GM18858 (cell line): ENCODE measurements around the gene ADARB1.

Source experiments
- ATAC-seq: cut with Tn5 transposase; IDR thresholded peaks from one replicate; pipeline ENCODE4 v1.9.1; 2021; ENCODE audit not compliant: unreplicated experiment

ADARB1 gene

DNA sequence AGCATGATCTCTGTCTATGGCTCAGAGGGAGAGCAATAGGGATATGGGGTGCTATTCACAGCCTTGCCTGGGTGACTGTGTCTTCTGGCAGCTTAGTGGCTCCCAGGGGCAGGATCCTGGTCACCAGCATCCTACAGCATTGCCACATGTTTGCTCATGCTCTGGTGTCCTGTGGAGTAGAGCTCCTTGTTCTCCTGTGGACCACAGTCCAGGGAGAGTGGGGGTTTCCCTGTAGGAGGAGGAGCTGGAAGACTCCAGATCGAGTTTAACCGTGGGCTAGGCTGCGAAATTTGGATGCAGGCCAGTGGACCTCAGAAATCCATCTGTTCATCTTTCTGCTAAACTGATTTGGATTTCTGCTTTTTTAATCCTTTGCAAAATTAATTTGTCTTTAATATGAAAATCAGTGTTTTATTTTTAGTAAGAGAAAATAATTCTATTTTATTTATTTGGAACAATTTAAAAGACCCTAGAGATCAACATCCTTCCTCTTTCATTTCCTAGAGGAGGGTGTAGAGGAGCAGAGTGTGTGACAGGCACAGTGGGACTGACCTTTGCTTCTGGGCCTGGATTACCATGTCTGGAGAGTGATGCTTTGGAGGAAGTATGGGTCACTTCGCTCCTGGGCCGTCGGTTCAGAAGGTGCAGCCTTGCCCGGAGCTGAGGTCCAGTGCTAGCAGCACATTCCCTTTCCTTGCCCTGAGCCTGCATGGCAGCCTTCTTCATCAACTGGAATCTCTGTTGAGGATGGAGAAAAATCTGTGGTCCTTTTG, 17.4 kb downstream of the ADARB1 start:
- no peak for ATAC-seq

DNA sequence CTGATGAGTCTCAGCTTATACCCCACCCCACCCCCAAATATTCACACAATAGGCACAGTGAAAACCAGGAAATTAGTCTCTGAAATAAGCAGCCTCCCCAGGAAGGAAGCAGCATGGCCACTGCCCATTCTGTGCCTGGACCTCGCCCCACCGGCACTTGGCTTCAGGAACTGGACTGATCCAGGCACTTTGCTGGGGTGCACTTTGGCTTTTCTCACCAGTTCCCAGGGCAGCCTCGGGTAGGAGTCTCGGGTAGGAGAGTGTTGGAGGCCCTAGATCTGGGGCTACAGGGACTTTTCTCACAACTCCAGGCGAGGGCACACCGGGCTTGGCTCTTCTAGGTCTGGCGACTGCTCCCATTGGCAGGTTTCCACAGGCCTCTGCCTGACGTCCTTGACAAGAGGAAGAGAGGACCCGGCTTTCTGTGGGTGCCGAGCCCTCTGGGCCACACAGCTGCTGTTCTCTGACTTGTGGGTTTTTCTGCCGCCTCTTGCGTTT, 18.7 kb downstream of the ADARB1 start:
- ATAC-seq: no peak

DNA sequence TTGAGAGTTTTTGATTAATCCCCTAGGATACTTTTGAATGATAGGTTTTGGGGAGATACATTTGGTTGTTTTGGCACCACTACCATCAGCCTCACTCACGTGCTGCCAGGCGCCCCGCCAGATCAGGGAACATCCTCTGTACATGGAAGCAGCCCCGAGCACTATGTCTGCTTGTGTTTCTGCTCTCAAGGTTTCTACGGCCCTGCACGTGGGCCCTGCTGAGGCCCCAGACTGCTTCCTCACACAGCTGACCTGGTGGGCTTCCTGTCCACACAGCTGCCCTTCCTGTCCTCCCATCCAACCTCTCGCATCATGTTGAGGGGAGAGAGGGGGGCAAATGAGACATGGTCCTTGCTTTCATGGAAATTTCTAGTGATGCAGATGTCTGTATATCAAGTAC, 20.0 kb downstream of the ADARB1 start:
- ATAC-seq: no peak

DNA sequence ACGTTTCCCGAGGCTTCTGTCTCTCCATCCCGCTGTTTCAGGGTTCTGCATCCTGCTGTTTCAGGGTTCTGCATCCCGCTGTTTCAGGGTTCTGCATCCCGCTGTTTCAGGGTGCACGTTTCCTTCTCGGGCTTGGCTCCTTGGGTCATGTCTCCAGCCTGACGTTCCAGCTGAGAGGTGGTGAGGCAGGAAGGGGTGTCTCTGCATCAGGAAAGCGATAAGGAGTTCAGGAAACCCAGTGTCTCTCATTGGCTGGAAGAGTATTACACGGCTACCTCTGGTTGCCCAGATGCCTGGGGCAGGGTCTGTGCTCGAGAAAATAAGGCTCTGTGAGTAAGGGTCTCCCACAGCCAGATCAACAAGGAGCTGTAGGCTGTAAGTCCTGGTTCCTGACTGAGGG, 21.1 kb downstream of the ADARB1 start:
- no peak for ATAC-seq

DNA sequence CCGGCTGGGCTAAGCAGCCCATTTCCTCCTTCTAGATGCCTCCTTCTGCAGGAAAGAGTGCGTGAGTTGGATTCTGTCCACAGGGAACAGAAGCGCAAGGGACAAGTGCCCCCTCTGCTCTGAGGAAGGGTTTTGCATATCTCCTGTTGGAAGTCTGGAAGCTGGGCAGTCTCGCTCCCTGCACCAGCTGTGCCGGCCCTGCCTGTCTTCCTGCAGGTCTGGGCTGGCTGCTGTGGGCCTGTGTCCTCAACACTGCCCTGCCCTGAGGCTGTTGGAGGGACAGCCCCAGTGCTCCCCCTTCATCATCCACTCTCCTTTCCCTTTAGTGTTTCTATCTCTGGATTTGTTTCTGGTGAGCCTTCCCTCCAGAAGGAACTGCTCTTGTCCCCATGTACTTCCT, 21.8 kb downstream of the ADARB1 start:
- ATAC-seq: no peak

DNA sequence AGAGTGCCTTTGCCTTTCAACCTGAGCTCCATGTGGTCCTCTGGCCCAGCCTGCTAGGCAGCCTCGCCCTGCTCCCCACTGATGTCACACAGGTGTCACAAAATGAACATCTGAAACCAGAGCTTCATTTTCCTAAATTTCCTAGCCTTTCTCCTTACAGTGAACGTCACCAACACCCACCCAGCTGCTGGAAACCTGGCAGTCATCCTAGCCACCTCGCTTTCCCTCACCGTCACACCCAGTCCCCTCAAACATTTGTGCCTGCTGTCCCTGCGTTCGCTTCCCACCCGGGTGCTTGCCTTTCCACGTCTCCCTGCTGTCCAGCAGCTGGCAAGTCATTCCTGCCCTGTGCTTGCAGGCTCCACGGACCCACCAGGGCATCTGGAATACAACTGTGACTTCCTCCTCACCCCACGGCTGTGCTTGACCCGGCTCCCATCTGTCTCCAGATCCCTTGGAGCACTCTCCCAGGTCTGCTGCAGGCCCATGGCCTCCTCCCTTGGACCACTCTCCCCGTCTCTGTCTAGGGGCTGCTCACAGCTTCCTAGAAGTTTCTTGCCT, 23.5 kb downstream of the ADARB1 start:
- ATAC-seq: no peak

DNA sequence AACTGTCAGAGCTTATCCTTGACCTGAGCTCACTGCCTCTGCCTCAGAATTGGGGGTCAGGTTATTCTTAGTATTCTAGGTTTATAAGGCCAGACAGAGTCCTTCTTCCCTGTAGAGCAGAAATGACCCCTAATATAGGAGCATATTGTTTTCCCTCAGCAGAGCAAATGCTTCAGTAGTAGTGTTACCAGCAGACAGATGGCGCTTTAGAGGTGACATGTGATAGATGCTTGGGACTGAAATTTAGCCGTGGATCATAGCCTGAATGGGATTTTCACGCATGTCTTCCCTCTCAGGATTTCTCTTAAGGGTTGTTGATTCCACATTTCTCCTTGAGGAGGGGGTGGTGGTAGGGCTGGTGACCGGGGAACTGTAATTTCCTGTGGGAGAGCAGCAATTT, 24.5 kb downstream of the ADARB1 start:
- ATAC-seq: no peak

DNA sequence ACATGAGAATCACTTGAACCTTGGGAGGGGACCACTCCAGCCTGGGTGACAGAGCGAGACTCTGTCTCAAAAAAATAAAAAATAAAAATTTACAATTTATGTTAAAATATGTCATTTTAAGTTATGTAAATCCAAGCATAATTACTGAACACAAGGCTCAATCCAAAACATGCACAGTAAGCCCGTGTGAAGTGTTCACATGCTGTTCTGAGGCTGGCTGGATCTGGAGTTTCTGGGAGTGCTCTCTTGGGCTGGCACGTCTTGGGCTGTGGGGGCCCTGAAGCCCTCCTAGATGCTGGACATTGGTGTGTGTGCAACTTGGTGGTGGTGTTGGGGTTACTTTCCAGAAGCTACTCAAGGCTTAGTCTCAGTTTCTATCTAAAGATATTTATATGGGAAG, 25.2 kb downstream of the ADARB1 start:
- no peak for ATAC-seq

DNA sequence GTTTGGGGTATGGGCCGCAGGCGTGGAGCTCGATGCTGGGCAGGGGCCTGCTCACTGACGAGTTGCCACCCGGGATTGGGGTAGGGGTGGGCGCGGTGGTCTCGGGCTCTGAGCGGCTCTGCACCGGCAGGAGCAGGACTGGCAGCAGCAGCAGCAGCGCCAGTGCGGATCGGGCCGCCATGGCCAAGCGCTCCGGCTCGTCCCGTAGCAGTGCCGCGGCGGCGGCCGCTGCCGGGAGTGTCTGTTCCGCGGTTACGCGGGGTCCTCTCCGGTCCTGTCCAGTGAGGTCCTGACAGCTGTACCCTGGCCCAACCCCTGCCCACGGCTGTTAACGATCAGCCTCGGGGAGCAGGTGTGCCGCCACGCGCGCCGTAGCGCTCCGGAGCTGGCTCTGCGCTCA, 26.5 kb downstream of the ADARB1 start:
- no peak for ATAC-seq

DNA sequence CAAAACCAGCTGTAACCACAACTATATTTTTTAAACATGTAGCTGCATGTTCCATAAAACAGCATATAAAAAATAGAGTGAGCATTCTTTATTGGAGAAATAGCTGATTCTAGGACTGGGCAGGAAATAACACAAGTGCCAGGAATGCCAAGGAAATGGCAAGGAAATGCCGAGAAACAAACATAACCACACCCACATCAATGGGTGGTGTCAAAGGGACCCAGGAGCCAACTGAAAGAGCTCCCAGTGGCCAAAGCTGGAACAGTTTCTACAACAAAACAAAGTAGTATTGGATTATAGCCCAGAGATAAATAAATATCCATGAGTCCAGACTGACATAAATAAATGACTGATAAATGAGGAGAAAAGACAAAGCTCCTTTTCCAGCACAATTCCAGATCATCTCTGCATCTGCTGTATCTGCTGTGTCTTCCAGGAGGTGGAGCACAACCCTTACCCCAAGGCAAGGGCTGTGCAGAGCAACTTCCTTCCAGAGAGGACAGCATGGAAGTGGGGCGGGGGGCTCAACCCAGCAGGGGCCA, 28.1 kb downstream of the ADARB1 start:
- no peak for ATAC-seq

DNA sequence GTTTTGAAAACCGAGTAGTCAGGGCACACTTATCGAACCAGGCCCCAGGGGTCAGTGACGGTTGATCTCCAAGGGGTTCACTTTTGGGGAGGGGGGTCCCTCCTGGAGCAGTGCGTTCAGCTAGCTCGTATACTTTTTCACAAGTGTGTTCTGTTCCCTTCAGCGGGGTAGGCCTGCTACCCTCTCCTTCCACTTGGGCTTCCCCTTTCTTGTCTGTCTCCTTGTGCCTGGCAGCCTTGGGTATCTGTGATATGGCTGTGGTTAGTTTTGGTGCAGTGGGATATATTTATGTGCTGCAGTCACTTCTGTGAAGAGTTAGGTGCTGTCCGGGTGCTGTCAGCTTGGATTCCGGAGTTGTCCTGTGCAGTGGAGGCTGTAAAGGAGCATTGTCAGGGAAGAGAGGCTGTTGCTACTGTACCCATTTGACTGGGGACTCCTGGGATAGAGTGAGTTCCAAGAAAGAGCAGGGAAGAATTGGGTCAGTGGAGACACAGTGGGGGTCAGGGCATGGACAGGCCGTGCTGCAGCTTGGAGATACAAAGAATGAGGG, 29.7 kb downstream of the ADARB1 start:
- no peak for ATAC-seq

DNA sequence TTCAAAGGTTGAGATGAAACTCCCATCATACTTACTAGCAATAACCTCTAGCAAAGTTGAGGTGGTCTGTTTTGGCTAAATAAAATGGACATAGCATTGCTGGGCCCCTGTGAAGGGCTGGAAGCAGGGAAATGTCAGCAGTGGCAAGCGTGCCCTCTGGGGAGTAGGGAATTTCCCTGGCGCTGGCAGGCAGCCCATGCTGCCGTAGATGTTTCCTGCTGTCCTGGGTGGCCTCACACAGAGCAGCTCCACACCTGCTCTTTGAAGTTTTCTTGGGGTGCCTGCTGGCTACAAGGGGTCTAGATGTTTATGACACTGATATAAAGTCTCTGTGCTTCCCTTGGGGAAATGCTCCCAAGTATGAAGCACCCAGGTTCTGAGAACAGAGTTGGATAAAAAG, 30.2 kb downstream of the ADARB1 start:
- ATAC-seq: no peak

DNA sequence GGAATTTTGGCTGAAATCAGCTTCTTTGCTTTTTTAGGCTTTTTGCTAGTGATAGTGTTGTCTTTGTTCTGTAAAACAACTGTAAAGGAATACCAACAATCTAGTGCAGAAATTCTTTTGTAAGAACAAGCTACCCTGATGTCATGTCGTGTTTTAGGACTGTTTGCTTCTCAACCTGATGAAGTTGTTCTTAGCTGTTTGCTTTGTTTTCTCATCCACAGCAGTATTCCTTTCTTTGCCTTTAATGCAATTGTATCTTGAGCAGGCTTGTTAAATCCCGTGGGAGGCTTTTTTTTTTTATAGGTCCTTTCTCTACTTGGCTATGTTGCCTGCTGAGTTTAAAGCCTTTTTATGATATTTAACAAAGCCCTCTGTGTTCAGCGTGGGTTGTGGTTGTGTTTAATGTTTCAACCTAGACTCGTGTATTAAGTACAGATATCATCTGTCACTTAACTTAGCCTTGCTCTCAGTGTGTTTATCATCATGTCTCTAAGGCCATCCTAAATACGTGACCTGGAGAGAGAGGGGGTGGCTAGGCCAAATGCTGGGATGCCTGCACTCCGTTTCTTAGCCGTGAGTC, 31.6 kb downstream of the ADARB1 start:
- no peak for ATAC-seq

DNA sequence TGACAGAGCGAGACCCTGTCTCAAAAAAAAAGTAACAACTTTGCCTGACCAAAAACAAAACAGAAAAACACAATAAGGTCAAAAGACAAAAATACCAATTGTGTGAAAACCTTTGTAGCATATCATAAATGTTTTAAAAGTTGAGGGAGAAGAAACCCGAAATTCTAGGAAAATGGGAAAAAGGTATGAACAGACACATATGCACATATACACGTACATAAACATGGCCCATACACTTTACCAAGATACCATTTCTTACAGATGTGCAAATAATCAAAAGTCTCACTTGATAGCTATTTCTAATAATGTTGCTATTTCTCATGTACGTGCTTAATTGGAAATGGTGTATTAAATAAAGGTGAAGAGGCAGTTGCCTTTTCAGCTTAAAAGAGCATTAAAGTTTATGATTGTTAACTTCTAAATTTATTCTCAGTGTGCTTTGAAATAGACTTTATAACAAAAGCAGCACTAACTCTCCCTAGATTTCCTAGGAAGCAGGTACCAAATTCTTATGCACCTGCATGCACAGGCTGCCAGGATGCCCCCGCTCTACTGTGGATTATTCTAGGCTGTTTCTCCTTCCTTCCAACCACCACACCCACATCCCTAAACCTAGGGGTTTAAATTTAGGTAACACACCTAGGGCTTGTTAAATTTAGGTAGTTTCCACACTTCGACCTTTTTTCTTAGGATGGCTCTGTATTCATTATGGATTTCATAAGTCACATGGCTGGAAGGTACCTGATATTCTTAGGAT, 33.8 kb downstream of the ADARB1 start:
- no peak for ATAC-seq

DNA sequence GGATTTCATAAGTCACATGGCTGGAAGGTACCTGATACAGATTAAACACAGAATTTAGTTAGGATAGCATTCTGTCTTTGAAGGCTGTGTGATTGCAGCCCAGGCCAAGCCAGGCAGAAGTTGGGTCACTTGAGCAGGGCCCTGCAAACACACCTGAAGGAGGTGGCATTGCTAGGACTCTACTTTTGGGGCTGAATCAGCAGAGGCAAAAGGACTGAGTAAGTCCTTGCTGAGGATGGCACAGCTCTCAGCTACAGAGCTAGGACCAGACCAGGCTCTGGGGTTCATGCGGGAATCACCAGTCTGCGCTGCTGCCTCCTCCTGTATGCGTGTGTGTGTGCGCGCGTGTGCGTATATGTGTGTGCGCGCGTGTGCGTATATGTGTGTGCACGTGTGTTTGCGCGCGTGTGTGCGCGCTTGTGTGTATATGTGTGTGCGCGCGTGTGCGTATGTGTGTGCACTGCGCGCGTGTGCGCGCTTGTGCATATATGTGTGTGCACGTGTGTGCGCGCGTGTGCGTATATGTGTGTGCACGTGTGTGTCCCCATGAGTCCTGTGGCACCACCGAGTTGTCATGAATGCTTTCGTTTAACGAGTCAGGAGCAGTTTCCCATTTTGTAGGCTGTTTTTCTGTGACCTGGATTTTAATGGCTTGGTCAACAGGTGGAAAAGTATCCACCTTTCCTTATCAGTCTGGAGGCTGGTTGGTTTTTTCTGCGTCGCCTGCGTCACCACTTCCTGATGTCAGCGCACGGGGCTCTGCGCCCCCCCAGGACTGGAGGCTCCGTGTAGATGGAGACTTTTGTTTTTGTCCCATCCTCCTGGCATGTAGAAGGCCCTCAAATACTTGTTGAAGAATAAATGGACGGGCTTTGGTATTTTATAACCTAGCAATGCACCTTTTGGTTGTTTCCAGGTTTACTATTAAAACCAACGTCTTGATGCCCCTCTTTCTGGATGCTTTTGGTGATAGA, 34.7 kb downstream of the ADARB1 start:
- ATAC-seq: no peak

DNA sequence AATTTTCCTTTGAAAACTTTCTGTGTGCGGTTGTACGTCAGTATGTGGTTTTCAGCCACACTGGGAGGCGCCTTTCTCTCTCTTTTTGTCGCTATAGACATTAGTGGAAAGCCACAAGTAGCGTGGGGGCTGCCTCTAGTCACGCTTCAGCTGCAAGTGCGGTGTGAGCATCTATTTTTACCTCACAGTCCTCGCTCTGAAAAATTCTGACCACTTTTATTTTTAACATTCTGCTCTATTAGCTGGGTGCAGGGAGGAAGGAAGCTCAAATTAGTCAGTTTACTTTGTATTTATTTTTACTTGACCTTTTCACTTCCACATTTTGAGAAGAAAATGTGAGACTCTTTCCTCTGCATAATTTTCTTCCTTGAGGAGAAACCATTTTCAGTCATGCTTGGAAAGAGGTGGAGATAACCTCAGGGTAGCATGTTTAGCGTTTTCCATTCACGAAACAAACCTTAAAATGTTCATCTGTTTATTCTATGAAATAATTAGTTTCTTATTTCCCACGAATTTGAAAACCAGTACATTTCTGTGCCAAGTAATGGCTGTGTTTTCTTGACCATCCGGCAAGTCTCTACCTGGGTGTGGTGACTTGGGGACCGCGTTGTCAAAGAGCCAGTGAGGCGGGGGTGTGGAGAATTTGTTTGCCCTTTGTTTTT, 35.6 kb downstream of the ADARB1 start:
- ATAC-seq: peak; percentile 70

DNA sequence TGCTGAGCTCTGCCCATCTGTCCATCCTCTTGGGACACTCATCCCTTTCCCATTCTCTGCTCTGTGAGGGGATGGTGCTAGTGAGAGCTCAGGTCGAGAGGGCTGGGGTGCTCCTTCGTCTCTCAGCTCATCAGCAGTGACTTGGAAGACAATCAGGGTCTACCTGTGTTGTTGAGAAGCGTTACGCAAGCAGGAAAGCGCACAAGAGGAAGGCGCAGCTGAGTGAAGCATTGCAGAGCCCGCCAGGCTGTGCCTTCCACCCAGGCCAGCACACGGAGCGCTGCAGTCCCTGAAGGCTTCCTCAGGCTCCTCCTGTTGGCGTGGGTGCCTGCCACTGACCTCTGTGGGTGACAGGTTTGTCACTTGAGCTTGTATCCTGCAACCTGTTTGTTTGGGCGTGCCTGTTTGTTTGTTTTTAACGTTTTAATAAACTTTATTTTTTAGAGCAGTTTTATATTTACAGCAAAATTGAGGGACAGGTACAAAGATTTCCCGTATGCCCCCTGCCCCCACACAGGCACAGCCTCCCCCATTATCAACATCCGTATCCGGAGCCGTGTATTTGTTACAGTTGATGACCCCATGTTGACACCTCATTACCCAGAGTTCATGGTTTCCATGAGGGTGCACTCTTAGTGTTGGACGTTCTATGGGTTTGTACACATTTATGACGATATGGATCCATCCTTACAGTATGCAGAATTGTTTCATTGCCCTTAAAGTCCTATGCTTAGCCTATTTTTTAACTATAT, 36.7 kb downstream of the ADARB1 start:
- no peak for ATAC-seq

DNA sequence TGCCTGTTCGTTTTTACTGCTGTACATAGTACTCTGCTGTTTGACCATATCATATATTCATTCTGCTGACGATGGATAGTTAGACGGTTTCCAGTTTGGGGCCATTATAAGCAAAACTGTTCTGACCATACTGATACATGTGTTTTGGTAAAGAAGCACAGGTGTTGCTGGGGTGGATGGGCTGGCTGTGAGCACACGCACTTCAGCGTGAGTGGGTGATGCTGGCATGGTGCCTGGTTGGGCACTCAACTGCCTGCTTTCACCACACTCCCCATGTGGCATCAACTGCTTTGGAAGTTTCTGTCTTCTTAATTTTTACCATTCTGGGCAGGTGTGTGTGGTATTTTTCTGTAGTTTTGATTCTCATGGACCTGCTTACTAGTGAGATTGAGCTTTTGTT, 37.3 kb downstream of the ADARB1 start:
- ATAC-seq: no peak

DNA sequence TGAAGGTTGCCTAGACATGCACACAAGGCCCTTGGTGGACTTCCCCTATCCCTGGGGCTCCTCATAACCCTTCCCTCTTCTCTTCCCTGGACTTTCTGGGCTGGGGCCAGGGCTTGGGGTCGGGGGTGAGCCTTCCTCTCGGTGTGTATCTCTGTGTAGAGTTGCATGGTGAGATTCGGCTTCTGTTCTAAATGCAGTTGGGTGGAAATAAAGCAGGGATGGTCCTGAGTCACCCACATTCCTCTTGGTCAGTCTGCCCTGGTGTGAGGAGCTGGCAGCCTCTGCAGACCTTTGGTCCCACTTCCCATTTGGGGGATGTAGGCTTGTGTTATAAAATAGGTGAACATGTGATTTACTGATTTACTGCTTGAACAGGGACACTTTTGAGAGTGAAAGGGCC, 38.0 kb downstream of the ADARB1 start:
- no peak for ATAC-seq
